GM12892 (cell line): ENCODE results near the gene SV2C.

Experiments used
- POLR2A ChIP-seq: IDR thresholded peaks from 2 replicates; pipeline ENCODE4 v1.6.1; 2011; ENCODE audit warnings: low read depth, low read length, control low read depth
- POLR2AphosphoS5 ChIP-seq: IDR thresholded peaks from 2 replicates; pipeline ENCODE4 v1.6.1; 2011; ENCODE audit warnings: low read depth, low read length, control low read depth

DNA sequence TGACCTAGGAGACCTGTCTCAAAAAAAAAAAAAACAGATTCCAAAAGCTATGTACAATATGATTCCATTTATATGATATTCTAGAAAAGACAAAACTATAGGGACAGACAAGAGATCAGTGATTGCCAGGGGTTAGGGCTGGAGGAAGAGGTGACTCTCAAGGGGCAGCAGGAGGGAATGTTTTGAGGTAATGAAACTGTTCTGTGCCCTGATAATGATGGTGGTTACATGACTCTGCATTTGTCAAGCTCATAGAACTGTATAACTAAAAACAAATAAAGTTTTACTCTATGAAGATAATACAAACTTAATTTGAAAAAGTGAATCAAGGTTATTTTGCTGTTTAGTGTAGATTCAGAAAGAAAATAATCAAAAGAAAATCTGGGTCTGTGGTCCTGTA, 194.6 kb downstream of the SV2C start:
- TF ChIP-seq POLR2A (no peak), POLR2AphosphoS5 (no peak)
